Measurements from ENCODE around the gene SEMA6D.

Gene SEMA6D

GRCh38 chr15:47743886-47744285, 26.6 kb downstream of the SEMA6D start:
- no peak for DNase-seq

- DNase-seq: no peak
Measured at GRCh38 chr15:47744496-47744895, 27.2 kb downstream of the SEMA6D start.

DNA sequence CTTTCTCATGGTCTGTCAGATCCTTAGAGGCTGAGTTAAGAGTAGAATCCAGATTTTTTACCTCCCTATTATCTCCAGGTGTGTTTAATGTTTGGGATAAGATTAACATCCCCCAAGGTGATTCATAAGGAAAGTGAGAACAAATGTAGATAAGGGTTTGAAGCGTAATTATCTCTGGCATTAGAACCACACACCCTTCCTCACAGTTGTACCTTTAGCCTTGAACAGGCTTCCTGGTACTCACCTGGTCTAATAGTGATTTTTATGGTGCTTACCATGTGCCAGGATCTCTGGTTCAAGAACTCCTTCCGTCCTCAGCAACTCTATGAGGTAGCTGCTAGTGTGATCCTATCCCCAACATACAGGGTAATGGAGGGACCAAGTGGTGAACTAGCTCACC, 27.7 kb downstream of the SEMA6D start:
- no peak for DNase-seq

DNA sequence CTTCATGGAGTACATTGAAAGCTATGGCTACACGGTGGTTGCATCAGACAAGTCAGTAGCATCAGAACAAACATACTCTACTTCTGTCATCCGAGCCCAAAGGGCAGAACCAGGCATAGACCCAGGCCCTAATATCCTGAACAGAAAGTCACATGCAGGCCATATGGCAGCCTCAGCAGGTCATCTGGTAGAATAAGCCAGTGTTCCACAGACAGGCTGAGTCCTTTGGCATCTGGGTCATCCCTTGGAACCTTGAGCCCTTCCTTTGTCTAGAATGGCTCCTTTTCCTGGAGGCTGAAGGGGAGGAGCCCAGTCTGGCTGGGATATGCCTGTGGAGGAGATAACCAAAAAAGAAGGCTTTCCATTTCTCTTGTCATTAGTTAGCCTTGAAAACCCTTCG, 29.2 kb downstream of the SEMA6D start:
- no peak for DNase-seq

GRCh38 chr15:47750030-47750739, 32.9 kb downstream of the SEMA6D start:
- DNase-seq: no peak

- no peak for DNase-seq
Measured at GRCh38 chr15:47750740-47751262, 33.5 kb downstream of the SEMA6D start.

GRCh38 chr15:47753591-47753990, 36.3 kb downstream of the SEMA6D start:
- DNase-seq: no peak

DNA sequence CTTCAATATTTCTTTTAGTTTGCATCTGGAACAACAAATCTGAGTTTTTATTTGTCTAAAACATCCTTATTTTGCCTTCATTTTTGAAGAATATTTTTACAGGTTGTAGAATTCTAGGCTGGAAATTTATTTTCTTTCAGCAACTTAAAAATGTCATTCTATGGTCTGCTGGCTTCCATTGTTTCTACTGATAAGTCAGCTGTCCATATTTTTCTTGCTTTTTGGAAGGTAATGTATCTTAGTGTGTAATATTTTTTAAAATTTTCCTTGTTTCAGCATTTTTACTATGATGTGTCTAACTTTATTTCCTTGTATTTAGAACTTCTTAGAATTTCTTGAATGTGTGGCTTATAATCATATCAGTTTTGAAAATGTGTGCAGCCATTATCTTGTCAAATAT, 37.0 kb downstream of the SEMA6D start:
- no peak for DNase-seq

DNA sequence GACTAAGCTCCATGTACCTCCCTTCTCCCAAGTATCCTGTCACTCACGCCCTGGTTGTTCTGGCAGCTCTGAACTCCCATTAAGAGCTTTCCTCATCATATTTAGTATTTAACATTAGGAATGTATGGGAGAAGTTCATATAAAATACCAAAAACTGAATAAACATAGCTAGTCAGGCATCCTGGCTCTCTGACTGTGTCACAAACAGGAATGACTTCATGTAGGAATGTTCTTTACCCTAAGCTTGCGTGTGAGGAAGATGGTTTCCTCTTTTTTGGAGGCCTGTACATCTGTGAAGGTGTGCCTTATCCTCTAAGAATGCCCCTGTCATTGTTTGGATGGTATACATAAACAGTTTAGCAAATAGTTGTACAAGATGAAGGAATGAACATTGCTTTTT, 38.6 kb downstream of the SEMA6D start:
- no peak for DNase-seq

GRCh38 chr15:47756872-47757271, 39.6 kb downstream of the SEMA6D start:
- DNase-seq: no peak

- no peak for DNase-seq
Measured at GRCh38 chr15:47757331-47757730, 40.0 kb downstream of the SEMA6D start.

DNA sequence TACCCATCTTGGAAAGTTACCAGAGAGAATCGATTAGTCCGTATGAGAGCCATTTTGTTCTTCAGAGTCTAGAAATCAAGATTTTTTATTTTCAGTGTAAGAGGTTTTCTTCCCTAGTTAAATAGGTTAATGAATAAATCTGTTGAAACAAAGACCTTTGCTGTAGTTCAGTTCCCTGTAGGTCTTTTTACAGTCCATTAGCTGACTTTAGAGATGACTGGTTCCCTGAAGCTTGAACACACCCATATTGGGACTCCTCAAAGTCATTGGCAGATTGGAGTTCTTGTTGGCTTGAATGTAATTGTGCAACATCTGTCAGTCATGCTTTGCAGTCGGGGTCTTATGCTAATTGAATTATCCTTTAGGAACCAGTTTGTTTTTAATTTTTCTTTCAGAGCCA, 45.3 kb downstream of the SEMA6D start:
- no peak for DNase-seq

GRCh38 chr15:47764666-47765065, 47.4 kb downstream of the SEMA6D start:
- DNase-seq: no peak

- no peak for DNase-seq
Measured at GRCh38 chr15:47766406-47766805, 49.1 kb downstream of the SEMA6D start.

DNA sequence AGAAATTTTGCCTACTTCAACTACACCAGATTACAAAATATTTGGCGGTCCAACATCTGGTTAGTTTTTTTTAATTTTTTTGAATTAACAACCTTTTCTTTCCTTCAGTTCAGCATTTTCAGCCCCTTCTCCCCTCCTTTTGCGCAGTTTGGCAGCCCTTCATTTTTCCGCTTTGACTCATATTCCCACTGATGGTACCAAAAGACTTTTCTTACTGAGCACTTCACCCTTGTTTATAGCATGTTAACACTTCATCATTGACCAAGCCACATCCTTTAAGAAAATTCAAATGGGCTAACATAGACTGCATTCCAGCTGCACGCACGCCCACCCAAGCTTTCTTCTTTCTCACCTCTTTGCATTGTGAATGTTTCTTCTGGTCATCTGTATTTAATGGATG, 49.7 kb downstream of the SEMA6D start:
- DNase-seq: no peak

DNA sequence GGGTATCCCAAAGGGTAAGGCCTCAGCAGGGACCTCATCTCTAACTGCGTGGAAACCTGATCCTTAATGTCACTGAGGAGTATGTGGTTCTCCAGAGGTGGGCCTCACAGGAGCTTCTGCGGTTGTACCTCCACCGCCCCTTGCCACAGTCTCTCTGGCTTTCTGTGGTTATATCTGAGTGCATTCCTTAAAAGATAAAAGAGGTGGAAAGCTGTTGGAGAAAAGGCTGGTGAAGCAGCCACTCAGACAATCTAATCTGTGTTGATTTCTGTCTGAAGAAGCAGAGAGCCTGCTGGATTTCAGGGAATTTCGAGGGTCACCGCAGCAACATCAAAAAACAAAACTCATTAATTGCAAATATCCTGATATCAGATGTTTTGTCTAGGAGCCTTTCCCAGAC, 51.4 kb downstream of the SEMA6D start:
- DNase-seq: no peak

GRCh38 chr15:47769166-47769565, 51.9 kb downstream of the SEMA6D start:
- DNase-seq: no peak

DNA sequence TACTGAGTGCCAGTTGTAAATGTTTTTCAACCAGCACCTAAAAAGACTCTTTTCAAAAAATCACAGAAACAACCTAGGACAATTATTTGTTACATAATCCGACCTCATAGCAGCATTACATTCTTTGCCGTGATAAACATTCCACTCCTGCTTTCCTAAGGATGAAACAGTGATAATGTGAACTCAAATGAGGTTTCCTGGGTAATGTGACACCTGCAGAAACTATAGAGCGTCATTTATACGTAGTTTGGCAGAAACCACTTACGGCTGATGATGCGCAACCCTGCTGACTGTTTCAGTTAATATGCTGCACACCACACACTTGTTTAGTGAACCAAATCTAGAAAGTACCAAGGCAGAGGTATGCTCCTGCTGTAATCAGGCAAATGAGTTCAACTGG, 55.8 kb downstream of the SEMA6D start:
- DNase-seq: no peak

- no peak for DNase-seq
Measured at GRCh38 chr15:47778263-47778770, 61.0 kb downstream of the SEMA6D start.

- no peak for DNase-seq
Measured at GRCh38 chr15:47780971-47781370, 63.7 kb downstream of the SEMA6D start.

- no peak for DNase-seq
Measured at GRCh38 chr15:47781527-47781926, 64.2 kb downstream of the SEMA6D start.

GRCh38 chr15:47784820-47785219, 67.5 kb downstream of the SEMA6D start:
- no peak for DNase-seq

GRCh38 chr15:47786371-47786770, 69.1 kb downstream of the SEMA6D start:
- DNase-seq: no peak

- DNase-seq: no peak
Measured at GRCh38 chr15:47787875-47788274, 70.6 kb downstream of the SEMA6D start.

DNA sequence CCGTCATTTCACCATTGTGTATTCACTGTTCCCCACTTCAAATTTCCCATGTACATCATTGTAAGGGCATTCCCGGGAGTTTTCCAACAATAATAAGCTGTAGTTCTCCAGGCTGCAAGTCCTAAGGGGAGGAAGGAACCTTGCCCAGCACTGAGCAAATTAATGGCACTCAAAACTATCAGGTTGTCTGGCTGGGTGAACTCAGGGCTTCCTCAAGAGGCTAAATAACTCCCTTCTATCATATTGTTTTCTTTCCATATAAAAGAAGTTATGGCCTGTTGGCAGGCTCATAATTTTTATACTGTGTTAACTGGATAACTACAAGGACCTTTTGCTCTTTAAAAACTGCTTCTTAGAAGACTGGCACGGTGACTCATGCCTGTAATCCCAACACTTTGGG, 71.4 kb downstream of the SEMA6D start:
- DNase-seq: no peak

Measured in stimulated activated CD4-positive, alpha-beta T cell treated with anti-CD3 and anti-CD28 coated beads, Interleukin-12 subunit alpha, Interleukin-12 subunit beta, amount 100 ng/mL, for 4 hours (primary cell).